Measurements from ENCODE around the gene SPHKAP. TPM values are rescaled to one million over a fixed set of nuclear protein-coding genes. Genes with fewer than 3 reads are reported as not detected.

Gene SPHKAP
- total RNA-seq, 1 experiment from 2014 or later, result 10.3 TPM

GRCh38 chr2:228180181-228181097 is 1.0 kb downstream of the SPHKAP start:
- peak overlapping the region; percentile 63 for H3K27ac ChIP-seq (ENCODE audit: low read depth, low read length, poor library complexity, severe bottlenecking)
- H3K27me3 ChIP-seq (replicated peaks; ENCODE audit: insufficient read depth, low read depth, low read length, poor library complexity), result no peaks in the 10 kb centered on the region
- DNase-seq (ENCODE audit: low spot score), result peak; percentile 96
- BruUV-seq (replicated peaks), result TSS peak; percentile 78
- ChIA-PET POLR2A (ENCODE audit: low non-redundant PET) (no interaction called here), CTCF (interaction anchor here (0.5 to 1.6 kb wide), 3 partner anchors 132 to 477 kb away, joined by 3 to 13 read pairs (median 8); no protein-coding TSS in a partner anchor)
- H3K4me3 ChIP-seq (ENCODE audit: low read depth, low read length, poor library complexity, severe bottlenecking), result peak overlapping the region; percentile 66
- intact Hi-C loops (cut with micrococcal nuclease; ENCODE audit: unreplicated experiment), result loop anchor here (1.0 to 10.0 kb wide), 3 partner anchors 134 to 477 kb away; no protein-coding TSS in a partner anchor
- peaks cover 23% of the 10 kb centered on the region for H3K4me1 ChIP-seq (ENCODE audit: insufficient read depth, low read length, poor library complexity, severe bottlenecking)
- TF ChIP-seq, protein P1, sequence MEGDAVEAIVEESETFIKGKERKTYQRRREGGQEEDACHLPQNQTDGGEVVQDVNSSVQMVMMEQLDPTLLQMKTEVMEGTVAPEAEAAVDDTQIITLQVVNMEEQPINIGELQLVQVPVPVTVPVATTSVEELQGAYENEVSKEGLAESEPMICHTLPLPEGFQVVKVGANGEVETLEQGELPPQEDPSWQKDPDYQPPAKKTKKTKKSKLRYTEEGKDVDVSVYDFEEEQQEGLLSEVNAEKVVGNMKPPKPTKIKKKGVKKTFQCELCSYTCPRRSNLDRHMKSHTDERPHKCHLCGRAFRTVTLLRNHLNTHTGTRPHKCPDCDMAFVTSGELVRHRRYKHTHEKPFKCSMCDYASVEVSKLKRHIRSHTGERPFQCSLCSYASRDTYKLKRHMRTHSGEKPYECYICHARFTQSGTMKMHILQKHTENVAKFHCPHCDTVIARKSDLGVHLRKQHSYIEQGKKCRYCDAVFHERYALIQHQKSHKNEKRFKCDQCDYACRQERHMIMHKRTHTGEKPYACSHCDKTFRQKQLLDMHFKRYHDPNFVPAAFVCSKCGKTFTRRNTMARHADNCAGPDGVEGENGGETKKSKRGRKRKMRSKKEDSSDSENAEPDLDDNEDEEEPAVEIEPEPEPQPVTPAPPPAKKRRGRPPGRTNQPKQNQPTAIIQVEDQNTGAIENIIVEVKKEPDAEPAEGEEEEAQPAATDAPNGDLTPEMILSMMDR (conservative IDR thresholded peaks at IDR 0.05; ENCODE audit: low read depth, low read length), result peak; percentile 52
- no peak for TF ChIP-seq EZH2 (IDR thresholded peaks at IDR 0.05; ENCODE audit: borderline replicate concordance, low read depth, low read length, poor library complexity, severe bottlenecking)
- no peaks in the 10 kb centered on the region for H3K36me3 ChIP-seq (ENCODE audit: insufficient read depth, low read length, poor library complexity, severe bottlenecking)
- peaks cover 4% of the 10 kb centered on the region for H3K9me3 ChIP-seq (ENCODE audit: low read depth, low read length, poor library complexity, severe bottlenecking)

- DNase-seq (ENCODE audit: low spot score), result no peak
- no peak overlapping the region for H3K27ac ChIP-seq (ENCODE audit: low read depth, low read length, poor library complexity, severe bottlenecking)
- no peaks in the 10 kb centered on the region for H3K4me1 ChIP-seq (ENCODE audit: insufficient read depth, low read length, poor library complexity, severe bottlenecking)
- ChIA-PET CTCF (no interaction called here), POLR2A (ENCODE audit: low non-redundant PET) (no interaction called here)
- H3K9me3 ChIP-seq (ENCODE audit: low read depth, low read length, poor library complexity, severe bottlenecking), result no peaks in the 10 kb centered on the region
- intact Hi-C loops (cut with micrococcal nuclease; ENCODE audit: unreplicated experiment), result no loop called here
- H3K36me3 ChIP-seq (ENCODE audit: insufficient read depth, low read length, poor library complexity, severe bottlenecking), result no peaks in the 10 kb centered on the region
- no peak overlapping the region for H3K4me3 ChIP-seq (ENCODE audit: low read depth, low read length, poor library complexity, severe bottlenecking)
- no peaks in the 10 kb centered on the region for H3K27me3 ChIP-seq (replicated peaks; ENCODE audit: insufficient read depth, low read depth, low read length, poor library complexity)
- TF ChIP-seq, protein P1 (conservative IDR thresholded peaks at IDR 0.05; ENCODE audit: low read depth, low read length), result no peak
- no peak for TF ChIP-seq EZH2 (IDR thresholded peaks at IDR 0.05; ENCODE audit: borderline replicate concordance, low read depth, low read length, poor library complexity, severe bottlenecking)
- no TSS peak for BruUV-seq (replicated peaks)
Measured at GRCh38 chr2:228167290-228167689, 14.2 kb downstream of the SPHKAP start.

DNA sequence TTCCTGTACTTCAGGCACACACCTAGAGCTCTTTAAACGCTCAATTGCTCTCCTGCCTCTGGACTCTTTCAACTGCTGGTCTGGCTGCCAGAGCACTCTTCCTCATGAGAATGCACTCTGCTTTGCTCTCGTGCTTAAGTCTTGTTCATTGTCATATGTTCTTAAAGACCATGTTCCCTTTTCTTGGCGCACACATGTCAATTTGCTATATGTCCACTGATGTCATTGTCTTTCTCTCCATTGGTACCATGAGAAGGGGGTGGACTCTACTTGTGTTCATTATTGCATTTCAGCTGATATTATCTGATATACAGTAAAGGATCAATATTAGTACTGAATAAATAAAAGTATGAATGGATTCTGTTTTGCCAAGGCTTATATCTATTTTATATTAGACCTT is 16.8 kb downstream of the SPHKAP start:
- ChIA-PET CTCF (no interaction called here), POLR2A (ENCODE audit: low non-redundant PET) (no interaction called here)
- intact Hi-C loops (cut with micrococcal nuclease; ENCODE audit: unreplicated experiment), result no loop called here
- Histone ChIP-seq H3K9me3 (ENCODE audit: low read depth, low read length, poor library complexity, severe bottlenecking) (peaks cover 1% of the 10 kb centered on the region), H3K27ac (ENCODE audit: low read depth, low read length, poor library complexity, severe bottlenecking) (no peak overlapping the region), H3K36me3 (ENCODE audit: insufficient read depth, low read length, poor library complexity, severe bottlenecking) (no peaks in the 10 kb centered on the region), H3K4me3 (ENCODE audit: low read depth, low read length, poor library complexity, severe bottlenecking) (no peak overlapping the region), H3K27me3 (replicated peaks; ENCODE audit: insufficient read depth, low read depth, low read length, poor library complexity) (no peaks in the 10 kb centered on the region), H3K4me1 (ENCODE audit: insufficient read depth, low read length, poor library complexity, severe bottlenecking) (no peaks in the 10 kb centered on the region)
- BruUV-seq (replicated peaks), result no TSS peak
- no peak for DNase-seq (ENCODE audit: low spot score)
- no peak for TF ChIP-seq EZH2 (IDR thresholded peaks at IDR 0.05; ENCODE audit: borderline replicate concordance, low read depth, low read length, poor library complexity, severe bottlenecking)
- TF ChIP-seq, protein P1 (conservative IDR thresholded peaks at IDR 0.05; ENCODE audit: low read depth, low read length), result no peak
